ENCODE data around the gene SLC30A4. TPM values are rescaled to one million over a fixed set of nuclear protein-coding genes. Genes with fewer than 3 reads are reported as not detected.
"Not testable (repeated sequence)": the region's sequence is repeated elsewhere in the genome, so short reads cannot be mapped to it uniquely, and the experiment has no call there.

SLC30A4 gene
- total RNA-seq, 2 donors from 2014 or later, result 2.1 to 2.8 TPM

DNA sequence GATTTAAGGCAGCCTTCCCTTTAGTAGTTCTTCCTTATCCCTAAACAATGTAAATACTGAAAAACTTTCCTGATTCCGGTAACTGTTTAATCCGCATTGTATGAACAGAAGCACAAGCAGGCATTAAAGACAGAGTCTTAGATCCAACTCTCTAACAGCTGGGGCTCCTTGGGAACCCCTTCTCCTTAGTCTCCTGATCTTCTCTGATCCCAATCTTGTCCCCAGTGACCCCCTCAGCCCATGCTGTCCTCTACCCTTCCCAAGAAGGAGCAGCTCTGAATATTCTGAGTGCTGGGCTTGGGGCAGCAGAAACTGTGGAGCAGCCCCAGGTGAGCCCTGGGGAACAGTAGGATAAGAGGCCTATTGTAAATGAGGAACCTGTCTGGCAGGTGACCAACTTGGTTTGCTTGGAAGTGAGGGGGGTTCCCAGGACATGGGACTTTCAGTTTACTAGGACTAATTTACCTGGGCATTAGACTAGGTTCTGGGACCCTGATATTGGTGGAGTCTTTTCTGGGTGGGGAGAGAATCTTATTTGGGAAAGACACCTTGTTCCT lies 13.0 kb upstream of the SLC30A4 start:
- H3K9me3 Mint-ChIP-seq, result no peaks in the 10 kb centered on the region
- peaks cover 7% of the 10 kb centered on the region in 2 donors for H3K27me3 Mint-ChIP-seq
- H3K36me3 Mint-ChIP-seq, result no peaks in the 10 kb centered on the region
- no peak overlapping the region for H3K4me3 Mint-ChIP-seq
- ATAC-seq (no peak), DNase-seq (ENCODE audit: low spot score) (no peak)
- H3K4me1 Mint-ChIP-seq (ENCODE audit: low read depth in 2 of 2), result no peaks in the 10 kb centered on the region
- no peak overlapping the region for H3K27ac Mint-ChIP-seq

DNA sequence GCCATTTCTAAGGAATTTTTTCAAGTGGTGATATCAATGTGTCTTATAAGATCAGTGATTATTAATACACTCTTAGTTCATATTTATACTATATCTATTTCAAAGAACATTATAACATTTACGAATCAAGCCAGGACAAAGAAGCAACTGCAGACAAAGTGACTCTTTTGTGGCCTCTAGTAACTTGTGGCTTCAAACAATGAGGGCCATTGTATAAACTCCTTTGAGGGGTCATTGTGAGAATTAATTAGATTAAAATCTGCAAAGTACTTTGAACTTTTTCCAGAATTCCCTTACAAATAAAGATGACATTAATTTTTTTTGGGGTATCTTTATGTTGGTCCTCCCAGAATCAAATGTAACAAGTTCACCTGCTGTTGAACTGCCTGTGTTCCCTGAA lies 12.3 kb upstream of the SLC30A4 start:
- ATAC-seq (no peak), DNase-seq (ENCODE audit: low spot score) (no peak)
- Mint-ChIP-seq H3K4me1 (ENCODE audit: low read depth in 2 of 2) (no peaks in the 10 kb centered on the region), H3K36me3 (no peaks in the 10 kb centered on the region), H3K9me3 (no peaks in the 10 kb centered on the region), H3K4me3 (no peak overlapping the region), H3K27me3 (peaks cover 7% of the 10 kb centered on the region in 2 donors), H3K27ac (no peak overlapping the region)

DNA sequence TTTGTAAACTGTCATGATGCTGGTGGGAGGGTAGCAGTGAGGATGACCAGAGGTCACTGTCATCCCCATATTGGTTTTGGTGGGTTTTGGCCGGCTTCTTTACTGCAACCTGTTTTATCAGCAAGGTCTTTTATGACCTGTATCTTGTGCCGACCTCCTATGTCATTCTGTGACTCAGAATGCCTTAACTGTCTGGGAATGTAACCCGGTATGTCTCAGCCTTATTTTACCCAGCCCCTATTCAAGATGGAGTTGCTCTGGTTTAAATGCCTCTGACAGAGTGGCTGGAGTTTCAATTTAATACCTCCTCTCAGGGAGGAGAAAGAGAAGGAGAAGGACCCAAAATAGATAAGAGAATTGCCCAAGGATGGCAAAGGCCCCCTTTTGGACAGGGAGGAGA lies 10.3 kb upstream of the SLC30A4 start:
- not testable (repeated sequence) for H3K4me3 Mint-ChIP-seq; DNase-seq (ENCODE audit: low spot score); H3K4me1 Mint-ChIP-seq (ENCODE audit: low read depth in 2 of 2); H3K9me3 Mint-ChIP-seq; H3K27me3 Mint-ChIP-seq; H3K27ac Mint-ChIP-seq; ATAC-seq; H3K36me3 Mint-ChIP-seq

DNA sequence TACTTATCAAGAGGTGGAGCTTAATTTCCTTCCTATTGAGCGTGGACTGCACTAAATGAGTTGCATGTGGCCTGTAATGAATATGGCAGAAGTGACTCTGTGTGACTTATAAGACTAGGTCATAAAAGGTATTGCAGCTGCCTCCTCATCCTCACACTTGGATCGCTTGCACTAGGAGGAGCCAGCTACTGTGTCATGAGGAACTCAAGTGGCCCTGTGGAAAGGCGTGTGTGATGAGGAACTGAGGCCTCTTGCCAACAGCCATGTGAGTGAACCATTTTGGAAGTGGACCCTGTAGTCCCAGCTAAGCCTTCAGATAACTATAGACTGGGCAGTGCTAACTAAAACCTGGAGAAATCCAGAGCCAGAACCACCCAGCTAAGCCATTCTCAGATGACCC lies 7.1 kb upstream of the SLC30A4 start:
- no peaks in the 10 kb centered on the region for H3K36me3 Mint-ChIP-seq
- no peak overlapping the region for H3K27ac Mint-ChIP-seq
- H3K4me1 Mint-ChIP-seq (ENCODE audit: low read depth in 2 of 2), result no peaks in the 10 kb centered on the region
- no peak overlapping the region for H3K4me3 Mint-ChIP-seq
- peaks cover 7% of the 10 kb centered on the region in 2 donors for H3K27me3 Mint-ChIP-seq
- ATAC-seq, result no peak
- no peaks in the 10 kb centered on the region for H3K9me3 Mint-ChIP-seq
- no peak for DNase-seq (ENCODE audit: low spot score)

DNA sequence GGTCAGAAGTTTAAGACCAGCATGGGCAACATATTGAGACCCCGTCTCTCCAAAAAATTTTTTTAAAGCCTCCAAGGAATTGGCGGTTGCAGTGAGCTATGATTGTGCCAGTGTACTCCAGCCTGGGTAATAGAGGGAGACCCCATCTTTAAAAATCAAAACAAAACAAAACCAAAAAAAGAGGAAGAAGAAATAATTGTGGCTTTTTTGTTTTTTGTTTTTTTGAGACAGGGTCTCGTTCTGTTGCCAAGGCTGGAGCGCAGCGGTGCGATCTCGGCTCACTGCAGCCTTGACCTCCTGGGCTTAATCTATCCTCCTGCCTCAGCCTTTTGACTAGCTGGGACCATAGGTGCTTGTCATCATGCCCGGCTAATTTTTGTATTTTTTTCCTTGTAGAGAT lies 4.5 kb upstream of the SLC30A4 start:
- Mint-ChIP-seq H3K9me3 (no peaks in the 10 kb centered on the region), H3K27ac (no peak overlapping the region)
- DNase-seq (ENCODE audit: low spot score), result no peak

DNA sequence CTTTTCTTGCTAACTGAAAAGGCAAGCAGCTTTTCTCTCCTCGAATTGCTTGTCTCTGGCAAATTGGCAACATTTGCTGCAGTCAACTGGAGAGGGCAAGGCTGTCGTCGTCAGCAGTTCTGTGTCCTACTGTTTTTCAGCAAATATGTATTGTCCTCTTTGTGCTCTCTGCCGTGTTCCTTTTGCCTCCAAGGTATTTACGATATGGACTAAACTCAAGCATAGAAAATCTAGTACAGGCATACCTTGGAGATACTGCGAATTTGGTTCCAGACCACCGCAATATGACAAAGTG lies 558 bp upstream of the SLC30A4 start:
- Mint-ChIP-seq H3K36me3 (peaks cover 3% of the 10 kb centered on the region), H3K4me3 (peak overlapping the region; percentile 87), H3K4me1 (ENCODE audit: low read depth in 2 of 2) (peaks cover 22 to 26% of the 10 kb centered on the region in 2 donors), H3K27me3 (peaks cover 0 to 2% of the 10 kb centered on the region in 2 donors), H3K27ac (peak overlapping the region in 1 of 2 donors; percentile 80), H3K9me3 (no peaks in the 10 kb centered on the region)
- DNase-seq (ENCODE audit: low spot score) (no peak), ATAC-seq (no peak)

More for the DNA sequence above, 4.5 kb upstream of the SLC30A4 start:
- H3K27me3 Mint-ChIP-seq, result peaks cover 4 to 5% of the 10 kb centered on the region in 2 donors
- no peaks in the 10 kb centered on the region for H3K36me3 Mint-ChIP-seq
- H3K4me1 Mint-ChIP-seq (ENCODE audit: low read depth in 2 of 2), result peaks cover 6 to 7% of the 10 kb centered on the region in 2 donors
- H3K4me3 Mint-ChIP-seq, result no peak overlapping the region
- ATAC-seq, result no peak

DNA sequence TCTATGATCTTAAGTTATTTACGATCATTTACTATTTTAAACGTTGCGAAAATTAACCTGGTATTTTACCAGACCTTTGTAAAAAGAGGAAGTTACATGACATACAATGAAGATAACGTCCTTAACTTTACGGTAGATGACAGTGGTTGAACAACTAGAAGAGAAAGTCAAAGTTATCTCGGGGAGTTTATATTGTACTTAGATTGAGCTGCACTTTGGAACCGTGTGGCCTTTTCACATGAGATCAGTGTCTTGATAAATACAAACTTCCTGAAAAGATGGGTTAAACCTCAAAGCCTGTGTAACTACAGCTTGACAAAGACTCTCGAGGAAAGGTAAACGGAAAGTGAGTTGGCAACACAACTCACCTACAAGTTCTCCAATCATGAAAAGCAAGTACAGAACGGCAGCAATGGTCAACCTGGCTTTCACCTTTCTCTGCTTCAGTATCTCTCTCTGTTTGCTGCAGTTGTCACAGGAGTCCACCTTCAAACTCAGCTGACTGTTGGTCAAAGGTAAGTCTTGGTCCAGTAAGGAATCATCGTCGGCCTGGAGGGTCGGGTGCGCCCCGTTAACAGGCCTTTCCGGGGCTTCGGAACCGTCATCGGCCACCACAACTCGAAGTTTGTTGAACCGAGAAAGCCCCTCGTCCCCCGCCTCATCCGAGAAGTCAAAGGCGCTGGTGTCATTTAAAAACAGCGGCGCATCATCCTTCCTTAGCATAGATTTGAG lies 793 bp downstream of the SLC30A4 start:
- no peak for DNase-seq (ENCODE audit: low spot score)
- H3K27me3 Mint-ChIP-seq, result peaks cover 0 to 2% of the 10 kb centered on the region in 2 donors
- H3K36me3 Mint-ChIP-seq, result peaks cover 7% of the 10 kb centered on the region

DNA sequence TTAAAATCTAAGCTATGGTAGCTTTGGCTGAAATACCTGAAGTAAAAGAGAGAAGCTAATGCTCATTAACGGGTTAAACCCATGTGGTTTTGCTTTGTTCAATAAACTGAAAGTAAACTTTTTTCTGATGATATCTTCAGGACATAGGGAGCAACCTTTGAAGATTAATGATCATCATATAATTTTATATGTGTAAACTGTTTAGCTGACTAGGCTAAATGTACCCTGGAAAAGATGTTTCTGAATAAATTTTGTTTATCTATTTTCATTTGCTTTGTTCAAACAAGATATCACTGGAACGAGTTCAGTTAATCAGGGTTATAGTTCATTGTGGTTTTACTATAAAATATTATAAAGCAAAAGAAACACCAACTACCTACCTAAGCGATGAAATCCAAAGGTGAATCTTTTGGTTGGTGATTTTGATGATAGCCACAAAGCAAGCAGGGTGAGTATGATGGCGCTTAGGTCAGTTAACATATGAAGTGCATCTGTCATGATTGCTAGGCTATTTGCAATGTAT lies 11.7 kb downstream of the SLC30A4 start:
- Mint-ChIP-seq H3K27me3 (no peaks in the 10 kb centered on the region), H3K4me1 (ENCODE audit: low read depth in 2 of 2) (peaks cover 0 to 2% of the 10 kb centered on the region in 2 donors), H3K4me3 (no peak overlapping the region), H3K27ac (no peak overlapping the region), H3K9me3 (no peaks in the 10 kb centered on the region), H3K36me3 (peaks cover 4% of the 10 kb centered on the region)
- ATAC-seq (no peak), DNase-seq (ENCODE audit: low spot score) (no peak)

More for the DNA sequence above, 793 bp downstream of the SLC30A4 start:
- peak overlapping the region; percentile 62 to 89 for H3K27ac Mint-ChIP-seq
- H3K4me3 Mint-ChIP-seq, result peak overlapping the region; percentile 93
- peaks cover 22 to 29% of the 10 kb centered on the region in 2 donors for H3K4me1 Mint-ChIP-seq (ENCODE audit: low read depth in 2 of 2)
- no peak for ATAC-seq
- no peaks in the 10 kb centered on the region for H3K9me3 Mint-ChIP-seq

DNA sequence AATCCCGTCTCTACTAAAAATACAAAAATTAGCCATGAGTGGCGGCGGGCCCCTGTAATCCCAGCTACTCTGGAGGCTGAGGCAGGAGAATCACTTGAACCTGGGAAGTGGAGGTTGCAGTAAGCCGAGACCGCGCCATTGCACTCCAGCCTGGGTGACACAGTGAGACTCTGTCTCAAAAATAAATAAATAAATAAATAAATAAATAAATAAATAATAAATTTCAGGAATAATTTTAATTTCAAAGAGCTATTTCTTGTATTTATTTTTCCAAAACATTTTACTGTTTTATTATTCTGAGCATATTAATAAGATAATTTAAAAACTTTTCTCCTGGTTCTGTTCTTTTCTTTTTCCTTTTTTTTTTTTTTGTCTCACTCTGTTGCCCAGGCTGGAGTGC lies 15.4 kb downstream of the SLC30A4 start:
- H3K27ac Mint-ChIP-seq; H3K4me1 Mint-ChIP-seq (ENCODE audit: low read depth in 2 of 2); H3K9me3 Mint-ChIP-seq; H3K36me3 Mint-ChIP-seq; ATAC-seq; H3K4me3 Mint-ChIP-seq; H3K27me3 Mint-ChIP-seq; DNase-seq (ENCODE audit: low spot score): not testable (repeated sequence)

DNA sequence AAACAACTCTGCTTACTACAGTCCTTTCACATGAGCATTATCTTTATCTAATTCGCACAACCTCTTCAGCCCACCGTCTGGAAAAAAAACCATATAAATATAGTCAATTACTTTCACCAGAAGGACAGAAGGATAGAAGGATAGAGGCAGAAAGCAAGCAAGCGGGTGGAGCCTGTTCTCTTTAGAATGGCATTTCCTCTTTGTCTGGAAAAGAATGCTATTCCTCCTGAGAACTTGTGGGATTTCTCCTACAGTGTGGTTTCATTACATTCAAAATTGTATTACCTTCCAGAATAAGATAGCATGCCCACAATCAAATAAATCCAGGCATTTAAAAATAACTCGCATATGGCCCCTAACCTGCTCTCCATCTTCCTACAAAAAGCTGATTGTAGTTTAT lies 23.1 kb downstream of the SLC30A4 start:
- Mint-ChIP-seq H3K4me1 (ENCODE audit: low read depth in 2 of 2) (no peaks in the 10 kb centered on the region), H3K27me3 (no peaks in the 10 kb centered on the region), H3K4me3 (no peak overlapping the region), H3K27ac (no peak overlapping the region), H3K9me3 (no peaks in the 10 kb centered on the region), H3K36me3 (no peaks in the 10 kb centered on the region)
- ATAC-seq (no peak), DNase-seq (ENCODE audit: low spot score) (no peak)

DNA sequence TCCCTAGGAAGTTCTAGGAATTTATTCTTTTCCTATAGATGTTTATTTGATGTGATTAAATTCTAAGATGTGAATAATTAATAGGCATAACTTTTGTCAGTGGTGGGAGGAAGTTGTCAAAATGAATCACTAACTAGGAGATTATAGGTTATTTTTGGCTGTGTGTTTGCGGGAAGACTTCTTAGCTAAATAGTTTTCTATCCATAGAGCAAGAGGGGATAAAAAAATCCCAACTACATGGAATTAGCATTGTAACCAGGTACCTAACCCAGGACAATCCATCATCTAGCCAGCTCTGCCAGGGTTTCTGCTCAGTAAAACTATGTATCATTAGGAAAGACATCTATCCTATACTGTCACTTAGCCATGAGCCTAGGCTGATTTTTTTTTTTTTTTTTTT lies 23.9 kb downstream of the SLC30A4 start:
- no peak overlapping the region for H3K27ac Mint-ChIP-seq
- no peaks in the 10 kb centered on the region for H3K27me3 Mint-ChIP-seq
- no peak overlapping the region for H3K4me3 Mint-ChIP-seq
- H3K4me1 Mint-ChIP-seq (ENCODE audit: low read depth in 2 of 2), result no peaks in the 10 kb centered on the region
- DNase-seq (ENCODE audit: low spot score), result no peak
- no peaks in the 10 kb centered on the region for H3K9me3 Mint-ChIP-seq
- no peak for ATAC-seq
- H3K36me3 Mint-ChIP-seq, result no peaks in the 10 kb centered on the region

DNA sequence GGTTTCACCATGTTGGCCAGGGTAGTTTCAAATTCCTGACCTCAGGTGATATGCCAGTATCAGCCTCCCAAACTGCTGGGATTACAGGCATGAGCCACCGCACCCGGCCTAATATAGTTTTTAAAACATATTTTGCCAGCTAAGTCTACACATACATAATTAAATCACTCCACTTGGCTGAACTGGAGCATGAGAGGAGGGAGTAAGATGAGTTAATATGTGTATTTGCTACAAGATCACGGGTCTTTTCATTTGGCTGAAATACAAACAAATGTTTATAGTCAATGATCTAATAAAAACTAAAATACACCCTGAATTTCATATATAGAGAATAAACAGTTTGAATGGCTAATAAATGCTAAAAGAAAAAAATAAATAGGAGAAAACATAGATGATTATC lies 25.3 kb downstream of the SLC30A4 start:
- H3K9me3 Mint-ChIP-seq, result no peaks in the 10 kb centered on the region
- H3K36me3 Mint-ChIP-seq, result no peaks in the 10 kb centered on the region
- H3K4me3 Mint-ChIP-seq, result no peak overlapping the region
- H3K27ac Mint-ChIP-seq, result no peak overlapping the region
- H3K27me3 Mint-ChIP-seq, result no peaks in the 10 kb centered on the region
- no peaks in the 10 kb centered on the region for H3K4me1 Mint-ChIP-seq (ENCODE audit: low read depth in 2 of 2)
- no peak for ATAC-seq
- no peak for DNase-seq (ENCODE audit: low spot score)

DNA sequence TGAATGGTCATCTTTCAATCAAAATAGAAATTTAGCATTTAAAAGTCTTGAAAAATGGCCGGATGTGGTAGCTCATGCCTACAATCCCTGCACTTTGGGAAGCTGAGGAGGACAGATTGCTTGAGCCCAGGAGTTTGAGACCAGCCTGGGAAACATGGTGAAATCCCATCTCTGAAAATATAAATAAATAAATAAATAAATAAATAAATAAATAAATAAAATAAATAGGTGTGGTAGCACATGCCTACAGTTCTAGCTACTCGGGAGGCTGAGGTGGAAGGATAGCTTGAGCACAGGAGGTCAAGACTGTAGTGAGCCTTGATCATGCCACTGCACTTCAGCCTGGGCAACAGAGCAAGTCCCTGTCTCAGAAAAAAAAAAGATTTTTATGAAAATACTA lies 25.9 kb downstream of the SLC30A4 start:
- Mint-ChIP-seq H3K9me3 (no peaks in the 10 kb centered on the region), H3K27me3 (no peaks in the 10 kb centered on the region), H3K4me1 (ENCODE audit: low read depth in 2 of 2) (no peaks in the 10 kb centered on the region), H3K4me3 (no peak overlapping the region), H3K27ac (no peak overlapping the region), H3K36me3 (no peaks in the 10 kb centered on the region)
- DNase-seq (ENCODE audit: low spot score) (no peak), ATAC-seq (no peak)

DNA sequence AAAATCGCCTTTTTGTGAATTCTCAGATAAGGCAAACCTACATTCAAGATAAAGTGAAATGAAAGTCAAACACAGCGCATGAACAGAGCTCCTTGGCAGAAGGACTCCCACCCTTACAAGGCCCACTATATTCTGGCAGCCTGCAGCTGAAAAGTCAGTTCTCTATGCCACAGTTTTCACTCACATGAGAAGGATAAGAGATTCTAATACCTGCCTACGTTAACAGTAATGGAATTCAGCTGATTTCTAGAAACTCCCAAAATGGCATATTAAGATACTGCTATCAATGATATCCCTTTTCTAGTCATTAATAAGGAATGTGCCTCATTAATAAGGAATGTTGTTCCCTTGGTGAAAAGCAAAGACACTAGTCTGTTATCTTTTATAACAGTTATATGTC lies 27.0 kb downstream of the SLC30A4 start:
- Mint-ChIP-seq H3K27ac (no peak overlapping the region), H3K27me3 (no peaks in the 10 kb centered on the region), H3K4me1 (ENCODE audit: low read depth in 2 of 2) (no peaks in the 10 kb centered on the region), H3K36me3 (no peaks in the 10 kb centered on the region), H3K9me3 (no peaks in the 10 kb centered on the region), H3K4me3 (no peak overlapping the region)
- DNase-seq (ENCODE audit: low spot score) (no peak), ATAC-seq (no peak)
